ENCODE measurements around the gene KLHL26. TPM values are rescaled to one million over a fixed set of nuclear protein-coding genes. Genes with fewer than 3 reads are reported as not detected.

The KLHL26 gene
- polyA plus RNA-seq, 3 donors: 1.6 to 3.2 (median 2.0) TPM

DNA sequence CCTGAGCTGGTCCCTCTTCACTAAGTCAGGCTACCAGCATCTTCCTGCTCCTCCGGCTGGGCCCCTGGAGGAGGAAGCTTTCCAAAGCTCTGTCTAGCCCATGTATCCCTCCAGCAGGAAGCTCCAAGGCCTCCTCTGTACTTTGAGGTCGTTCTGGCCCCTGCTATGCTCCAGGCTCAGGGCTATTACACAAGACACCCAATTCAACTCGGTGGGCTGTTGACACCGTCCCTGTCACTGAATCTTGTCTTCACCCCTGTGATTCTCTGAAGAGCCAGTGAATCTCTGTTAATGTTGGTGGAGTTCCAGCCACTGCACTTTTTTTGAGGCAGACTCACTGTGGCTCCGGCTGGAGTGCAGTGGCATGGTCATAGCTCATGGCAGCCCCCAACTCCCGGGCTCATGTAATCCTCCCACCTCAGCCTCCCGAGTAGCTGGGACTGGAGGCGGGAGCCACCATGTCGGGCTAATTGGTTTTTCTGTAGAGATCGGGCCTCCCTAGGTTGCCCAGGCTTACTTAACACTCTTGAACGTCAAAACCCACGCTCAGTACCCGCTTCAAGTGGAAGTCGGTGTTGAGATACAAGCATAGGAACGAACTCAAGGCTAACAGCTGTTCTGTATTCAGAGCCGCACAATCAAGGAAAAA, 48.7 kb upstream of the KLHL26 start:
- peak overlapping the region; percentile 50 to 93 (median 85) for H3K27ac Mint-ChIP-seq
- H3K9me3 ChIP-seq (replicated peaks in 1 of 2; ENCODE audit: control insufficient read depth in 1 of 2, insufficient read depth in 1 of 2, low read length in 2 of 2): no peaks in the 10 kb centered on the region
- H3K9ac ChIP-seq (ENCODE audit: insufficient read depth, low read length, poor library complexity, severe bottlenecking): peak overlapping the region; percentile 76

More for the DNA sequence above, 48.7 kb upstream of the KLHL26 start:
- H3K36me3 ChIP-seq (replicated peaks in 1 of 2; ENCODE audit: control insufficient read depth in 1 of 2, insufficient read depth in 2 of 2, low read length in 2 of 2): peaks cover 7 to 8% of the 10 kb centered on the region in 2 donors
- peak overlapping the region; percentile 78 to 89 for H3K4me3 Mint-ChIP-seq
- peaks cover 1 to 6% (median 3%) of the 10 kb centered on the region in 3 donors for H3K27me3 Mint-ChIP-seq (ENCODE audit: low read depth in 3 of 3)
- DNase-seq: no peak
- intact Hi-C loops (cut with micrococcal nuclease): loop anchor here (5.0 to 10.0 kb wide), 2 partner anchors 126 to 133 kb away; no protein-coding TSS in a partner anchor
- H3K4me1 Mint-ChIP-seq: peaks cover 40% of the 10 kb centered on the region
- no peaks in the 10 kb centered on the region for H3K27me3 ChIP-seq (ENCODE audit: control insufficient read depth in 2 of 2, insufficient read depth in 2 of 2, low read length in 2 of 2)
- H3K9me3 Mint-ChIP-seq: peaks cover 0 to 3% (median 0%) of the 10 kb centered on the region in 7 donors
- H3K4me1 ChIP-seq (ENCODE audit: control insufficient read depth in 1 of 2, insufficient read depth in 2 of 2, low read length in 2 of 2): peaks cover 35 to 51% of the 10 kb centered on the region in 2 donors
- WGBS (ENCODE audit: insufficient coverage): 7% methylated on average over 13 of the region's 16 CpGs
- peaks cover 8% of the 10 kb centered on the region for H3K79me2 ChIP-seq (ENCODE audit: insufficient read depth, low read length)
- H2AFZ ChIP-seq (ENCODE audit: insufficient read depth, low read depth, low read length, poor library complexity, severe bottlenecking): peak overlapping the region; percentile 91
- peak overlapping the region; percentile 99 for H3K4me2 ChIP-seq (replicated peaks; ENCODE audit: extremely low read depth, low read length, poor library complexity, severe bottlenecking)
- TF ChIP-seq CTCF (IDR thresholded peaks at IDR 0.05): no peak
- peak overlapping the region; percentile 56 to 84 for H3K27ac ChIP-seq (ENCODE audit: low read depth in 1 of 2, low read length in 2 of 2)
- peaks cover 10 to 21% of the 10 kb centered on the region in 2 donors for H3K36me3 Mint-ChIP-seq
- peak overlapping the region; percentile 65 to 92 (median 69) for H3K4me3 ChIP-seq (replicated peaks in 1 of 3; ENCODE audit: low read depth in 2 of 3, low read length in 3 of 3)
- peaks cover 23% of the 10 kb centered on the region for H4K20me1 ChIP-seq (ENCODE audit: insufficient read depth, low read length)

Data from CD14-positive monocyte (primary cell).